Natural killer cell treated with Interleukin-12 subunit alpha and Interleukin-12 subunit beta and Interleukin-15 and Interleukin-18, amount 100 ng/mL, for 72 hours (primary cell): ENCODE results near the gene ITSN2. TPM values are rescaled to one million over a fixed set of nuclear protein-coding genes. Genes with fewer than 3 reads are reported as not detected.
A peak's percentile ranks its signal among the peaks of the same experiment; 100 is the strongest.
"Not testable (repeated sequence)": the region's sequence is repeated elsewhere in the genome, so short reads cannot be mapped to it uniquely, and the experiment has no call there.

Experiments used
- ATAC-seq, 2 donors: fragments of 150-1000 bp; cut with Tn5 transposase in 1 of 2; sonication (Bioruptor Pico), chemical (Tn5 transposase) in 1 of 2; 2 replicates each; pipeline ENCODE4 v1.10.0; 2021
- DNase-seq: peaks from one replicate; pipeline ENCODE4 v3.0.0; 2022; ENCODE audit warnings: low spot score
- H3K27ac Mint-ChIP-seq, 2 donors: 1 replicate in 1 of 2; 2 replicates in 1 of 2; pipeline ENCODE4 v1.8.0; 2022; ENCODE audit warnings: mixed read lengths in 2 of 2, mild to moderate bottlenecking in 1 of 2, moderate library complexity in 1 of 2
- H3K27me3 Mint-ChIP-seq, 2 donors: 1 replicate in 1 of 2; 2 replicates in 1 of 2; pipeline ENCODE4 v1.8.0; 2022; ENCODE audit warnings: mixed read lengths in 2 of 2
- H3K36me3 Mint-ChIP-seq: one replicate; pipeline ENCODE4 v1.8.0; 2022; ENCODE audit warnings: mixed read lengths
- H3K4me1 Mint-ChIP-seq, 2 donors: 1 replicate in 1 of 2; 2 replicates in 1 of 2; pipeline ENCODE4 v1.8.0; 2022; ENCODE audit warnings: low read depth in 2 of 2, mixed read lengths in 2 of 2, mild to moderate bottlenecking in 1 of 2
- H3K4me3 Mint-ChIP-seq: one replicate; pipeline ENCODE4 v1.8.0; 2022; ENCODE audit warnings: mixed read lengths
- H3K9me3 Mint-ChIP-seq: 2 replicates; pipeline ENCODE4 v1.8.0; 2022; ENCODE audit warnings: mixed read lengths
- total RNA-seq, 2 donors: library from RNA; stranded (reverse); gene quantifications; one replicate each; pipeline ENCODE4 v1.2.3, GENCODE V29; 2022

ITSN2 gene
- total RNA-seq, 2 donors from 2014 or later: 71.5 to 80.7 TPM

- H3K27ac Mint-ChIP-seq: no peak overlapping the region
- H3K9me3 Mint-ChIP-seq: no peaks in the 10 kb centered on the region
- no peaks in the 10 kb centered on the region for H3K36me3 Mint-ChIP-seq
- ATAC-seq (peak; percentile 74 to 85), DNase-seq (no peak)
- H3K4me1 Mint-ChIP-seq: no peaks in the 10 kb centered on the region
- H3K27me3 Mint-ChIP-seq: no peaks in the 10 kb centered on the region
- no peak overlapping the region for H3K4me3 Mint-ChIP-seq
These were observed 22.2 kb upstream of the ITSN2 start for GRCh38 chr2:24382363-24383073.

- H3K4me3 Mint-ChIP-seq: no peak overlapping the region
- no peaks in the 10 kb centered on the region for H3K27me3 Mint-ChIP-seq
- no peak for DNase-seq
- ATAC-seq: no peak
- H3K4me1 Mint-ChIP-seq: no peaks in the 10 kb centered on the region
- H3K9me3 Mint-ChIP-seq: no peaks in the 10 kb centered on the region
- H3K36me3 Mint-ChIP-seq: no peaks in the 10 kb centered on the region
- H3K27ac Mint-ChIP-seq: no peak overlapping the region
These were observed 20.5 kb upstream of the ITSN2 start for GRCh38 chr2:24380820-24381219.

GRCh38 chr2:24375349-24376087 is 15.2 kb upstream of the ITSN2 start:
- H3K27me3 Mint-ChIP-seq: no peaks in the 10 kb centered on the region

GRCh38 chr2:24374301-24374700 is 14.0 kb upstream of the ITSN2 start:
- H3K4me1 Mint-ChIP-seq: no peaks in the 10 kb centered on the region
- no peaks in the 10 kb centered on the region for H3K36me3 Mint-ChIP-seq
- DNase-seq (no peak), ATAC-seq (no peak)
- H3K27ac Mint-ChIP-seq: no peak overlapping the region
- H3K27me3 Mint-ChIP-seq: no peaks in the 10 kb centered on the region
- H3K4me3 Mint-ChIP-seq: no peak overlapping the region
- H3K9me3 Mint-ChIP-seq: no peaks in the 10 kb centered on the region

More at GRCh38 chr2:24375349-24376087, 15.2 kb upstream of the ITSN2 start:
- DNase-seq (no peak), ATAC-seq (no peak)
- H3K36me3 Mint-ChIP-seq: no peaks in the 10 kb centered on the region
- H3K4me1 Mint-ChIP-seq: no peaks in the 10 kb centered on the region
- no peak overlapping the region for H3K4me3 Mint-ChIP-seq
- no peaks in the 10 kb centered on the region for H3K9me3 Mint-ChIP-seq
- H3K27ac Mint-ChIP-seq: no peak overlapping the region

- Mint-ChIP-seq H3K4me3 (no peak overlapping the region), H3K27ac (no peak overlapping the region), H3K4me1 (no peaks in the 10 kb centered on the region), H3K9me3 (no peaks in the 10 kb centered on the region), H3K36me3 (no peaks in the 10 kb centered on the region), H3K27me3 (no peaks in the 10 kb centered on the region)
- DNase-seq: no peak
- no peak for ATAC-seq
These were observed 11.7 kb upstream of the ITSN2 start for GRCh38 chr2:24372033-24372432.

- Mint-ChIP-seq H3K27me3 (no peaks in the 10 kb centered on the region), H3K4me3 (no peak overlapping the region), H3K36me3 (no peaks in the 10 kb centered on the region), H3K27ac (no peak overlapping the region), H3K9me3 (no peaks in the 10 kb centered on the region), H3K4me1 (peaks cover 0 to 4% of the 10 kb centered on the region in 2 donors)
- DNase-seq: no peak
- ATAC-seq: no peak
These were observed 5.5 kb upstream of the ITSN2 start for GRCh38 chr2:24365826-24366225.

- no peaks in the 10 kb centered on the region for H3K9me3 Mint-ChIP-seq
- no peak overlapping the region for H3K27ac Mint-ChIP-seq
- DNase-seq: no peak
- H3K36me3 Mint-ChIP-seq: no peaks in the 10 kb centered on the region
- ATAC-seq: no peak
- H3K27me3 Mint-ChIP-seq: no peaks in the 10 kb centered on the region
- no peak overlapping the region for H3K4me3 Mint-ChIP-seq
- H3K4me1 Mint-ChIP-seq: peaks cover 0 to 5% of the 10 kb centered on the region in 2 donors
These were observed 4.7 kb upstream of the ITSN2 start for GRCh38 chr2:24365051-24365450.

GRCh38 chr2:24363301-24363700 is 3.0 kb upstream of the ITSN2 start:
- Mint-ChIP-seq H3K4me3 (no peak overlapping the region), H3K27ac (no peak overlapping the region), H3K9me3 (no peaks in the 10 kb centered on the region), H3K36me3 (no peaks in the 10 kb centered on the region), H3K4me1 (peaks cover 7 to 14% of the 10 kb centered on the region in 2 donors), H3K27me3 (no peaks in the 10 kb centered on the region)
- ATAC-seq: no peak
- no peak for DNase-seq

- Mint-ChIP-seq H3K36me3 (no peaks in the 10 kb centered on the region), H3K4me3 (peak overlapping the region; percentile 28), H3K27me3 (no peaks in the 10 kb centered on the region), H3K4me1 (peaks cover 8 to 18% of the 10 kb centered on the region in 2 donors), H3K9me3 (no peaks in the 10 kb centered on the region), H3K27ac (peak overlapping the region; percentile 9 to 36)
- DNase-seq (no peak), ATAC-seq (no peak)
These were observed 1.9 kb upstream of the ITSN2 start for GRCh38 chr2:24362253-24362652.

- Mint-ChIP-seq H3K4me1 (peaks cover 14 to 22% of the 10 kb centered on the region in 2 donors), H3K27me3 (no peaks in the 10 kb centered on the region), H3K4me3 (peak overlapping the region; percentile 88), H3K36me3 (no peaks in the 10 kb centered on the region), H3K9me3 (no peaks in the 10 kb centered on the region), H3K27ac (peak overlapping the region; percentile 87 to 95)
- ATAC-seq (no peak), DNase-seq (no peak)
These were observed 611 bp upstream of the ITSN2 start for GRCh38 chr2:24360963-24361330.

GRCh38 chr2:24359129-24360049 is 947 bp downstream of the ITSN2 start:
- Mint-ChIP-seq H3K36me3 (no peaks in the 10 kb centered on the region), H3K4me3 (peak overlapping the region; percentile 83), H3K9me3 (no peaks in the 10 kb centered on the region), H3K4me1 (peaks cover 22 to 35% of the 10 kb centered on the region in 2 donors), H3K27me3 (no peaks in the 10 kb centered on the region), H3K27ac (peak overlapping the region; percentile 29 to 86)
- ATAC-seq (no peak), DNase-seq (no peak)

- not testable (repeated sequence) for H3K9me3 Mint-ChIP-seq, H3K4me3 Mint-ChIP-seq, H3K27me3 Mint-ChIP-seq, H3K27ac Mint-ChIP-seq, ATAC-seq, H3K36me3 Mint-ChIP-seq, DNase-seq
- H3K4me1 Mint-ChIP-seq: peaks cover 30 to 43% of the 10 kb centered on the region in 2 donors
These were observed 2.6 kb downstream of the ITSN2 start for GRCh38 chr2:24357767-24358166.

GRCh38 chr2:24357115-24357514 is 3.2 kb downstream of the ITSN2 start:
- DNase-seq, H3K9me3 Mint-ChIP-seq, H3K36me3 Mint-ChIP-seq, H3K27me3 Mint-ChIP-seq, ATAC-seq, H3K27ac Mint-ChIP-seq: not testable (repeated sequence)
- Mint-ChIP-seq H3K4me3 (peak overlapping the region; percentile 24), H3K4me1 (peaks cover 32 to 47% of the 10 kb centered on the region in 2 donors)
